Trophoblast cell (in vitro differentiated cells and primary cell): ENCODE results near the gene RBM4.

Source experiments
- DNase-seq, 2 donors: peaks; one replicate each; pipeline ENCODE4 v3.0.0-alpha.2; 2016
- H2AFZ ChIP-seq: 2 replicates; pipeline ENCODE4 v1.6.1; 2013; ENCODE audit warnings: low read length, moderate library complexity, mild to moderate bottlenecking; ENCODE audit not compliant: insufficient read depth, poor library complexity
- H2AK5ac ChIP-seq: 2 replicates; pipeline ENCODE4 v1.6.1; 2013; ENCODE audit warnings: mild to moderate bottlenecking, low read length
- H2BK120ac ChIP-seq: 2 replicates; pipeline ENCODE4 v1.6.1; 2013; ENCODE audit warnings: low read length, mild to moderate bottlenecking, moderate library complexity; ENCODE audit not compliant: insufficient read depth, poor library complexity
- H2BK12ac ChIP-seq: 2 replicates; pipeline ENCODE4 v1.6.1; 2013; ENCODE audit warnings: mild to moderate bottlenecking, low read length, moderate library complexity
- H2BK5ac ChIP-seq: 2 replicates; pipeline ENCODE4 v1.6.1; 2013; ENCODE audit warnings: low read length, low read depth, moderate library complexity, mild to moderate bottlenecking; ENCODE audit not compliant: poor library complexity
- H3K14ac ChIP-seq: 2 replicates; pipeline ENCODE4 v1.6.1; 2013; ENCODE audit warnings: mild to moderate bottlenecking, low read length
- H3K18ac ChIP-seq: 2 replicates; pipeline ENCODE4 v1.6.1; 2013; ENCODE audit warnings: mild to moderate bottlenecking, low read length
- H3K23ac ChIP-seq: 2 replicates; pipeline ENCODE4 v1.6.1; 2013; ENCODE audit warnings: low read length
- H3K27ac ChIP-seq: 2 replicates; pipeline ENCODE4 v1.5.1; 2013; ENCODE audit warnings: low read depth, mild to moderate bottlenecking, inconsistent platforms, low read length, moderate library complexity
- H3K27me3 ChIP-seq: 2 replicates; pipeline ENCODE4 v1.6.1; 2013; ENCODE audit warnings: inconsistent platforms, mild to moderate bottlenecking, low read length, moderate library complexity; ENCODE audit not compliant: insufficient read depth
- H3K36me3 ChIP-seq, 2 experiments: 1 replicate in 1 of 2; 2 replicates in 1 of 2; pipeline ENCODE4 v1.6.1; 2013; ENCODE audit warnings: low read length in 2 of 2, mild to moderate bottlenecking in 2 of 2, moderate library complexity in 1 of 2; ENCODE audit not compliant: insufficient read depth in 2 of 2, control insufficient read depth in 1 of 2
- H3K4ac ChIP-seq: 2 replicates; pipeline ENCODE4 v1.6.1; 2013; ENCODE audit warnings: low read depth, mild to moderate bottlenecking, low read length, moderate library complexity
- H3K4me1 ChIP-seq, 2 experiments: 1 replicate in 1 of 2; 2 replicates in 1 of 2; pipeline ENCODE4 v1.6.1; 2013; ENCODE audit warnings: low read length in 2 of 2, mild to moderate bottlenecking in 2 of 2, moderate library complexity in 1 of 2; ENCODE audit not compliant: insufficient read depth in 2 of 2, control insufficient read depth in 1 of 2
- H3K4me2 ChIP-seq: 2 replicates; pipeline ENCODE4 v1.6.1; 2013; ENCODE audit warnings: inconsistent platforms, mild to moderate bottlenecking, low read length, moderate library complexity
- H3K4me3 ChIP-seq: 2 replicates; pipeline ENCODE4 v1.5.1; 2013; ENCODE audit warnings: mild to moderate bottlenecking, low read depth, low read length, inconsistent platforms
- H3K79me1 ChIP-seq: one replicate; pipeline ENCODE4 v1.6.1; 2013; ENCODE audit warnings: low read length
- H3K79me2 ChIP-seq: 2 replicates; pipeline ENCODE4 v1.6.1; 2013; ENCODE audit warnings: low read length, mild to moderate bottlenecking; ENCODE audit not compliant: control insufficient read depth, insufficient read depth, poor library complexity
- H3K9ac ChIP-seq: 2 replicates; pipeline ENCODE4 v1.6.1; 2013; ENCODE audit warnings: mild to moderate bottlenecking, low read length
- H3K9me3 ChIP-seq: 2 replicates; pipeline ENCODE4 v1.6.1; 2013; ENCODE audit warnings: low read depth, mild to moderate bottlenecking, control low read depth, inconsistent platforms, low read length; ENCODE audit not compliant: insufficient read depth
- H4K12ac ChIP-seq: 2 replicates; pipeline ENCODE4 v1.6.1; 2013; ENCODE audit warnings: low read depth, mild to moderate bottlenecking, low read length, moderate library complexity
- H4K8ac ChIP-seq: 2 replicates; pipeline ENCODE4 v1.6.1; 2013; ENCODE audit warnings: low read depth, mild to moderate bottlenecking, low read length, moderate library complexity
- H4K91ac ChIP-seq: one replicate; pipeline ENCODE4 v1.6.1; 2013; ENCODE audit warnings: low read depth, mild to moderate bottlenecking, low read length, moderate library complexity
- WGBS: extraction: QIAGEN DNeasy Blood & Tissue Kit; methylation state at CpG from one replicate; pipeline ENCODE4 v1.1.7; 2013; ENCODE audit warnings: missing lambda C conversion rate; ENCODE audit not compliant: insufficient read length, insufficient coverage; ENCODE audit errors: extremely low coverage; 5-methylcytosine and 5-hydroxymethylcytosine counted together

RBM4 gene

DNA sequence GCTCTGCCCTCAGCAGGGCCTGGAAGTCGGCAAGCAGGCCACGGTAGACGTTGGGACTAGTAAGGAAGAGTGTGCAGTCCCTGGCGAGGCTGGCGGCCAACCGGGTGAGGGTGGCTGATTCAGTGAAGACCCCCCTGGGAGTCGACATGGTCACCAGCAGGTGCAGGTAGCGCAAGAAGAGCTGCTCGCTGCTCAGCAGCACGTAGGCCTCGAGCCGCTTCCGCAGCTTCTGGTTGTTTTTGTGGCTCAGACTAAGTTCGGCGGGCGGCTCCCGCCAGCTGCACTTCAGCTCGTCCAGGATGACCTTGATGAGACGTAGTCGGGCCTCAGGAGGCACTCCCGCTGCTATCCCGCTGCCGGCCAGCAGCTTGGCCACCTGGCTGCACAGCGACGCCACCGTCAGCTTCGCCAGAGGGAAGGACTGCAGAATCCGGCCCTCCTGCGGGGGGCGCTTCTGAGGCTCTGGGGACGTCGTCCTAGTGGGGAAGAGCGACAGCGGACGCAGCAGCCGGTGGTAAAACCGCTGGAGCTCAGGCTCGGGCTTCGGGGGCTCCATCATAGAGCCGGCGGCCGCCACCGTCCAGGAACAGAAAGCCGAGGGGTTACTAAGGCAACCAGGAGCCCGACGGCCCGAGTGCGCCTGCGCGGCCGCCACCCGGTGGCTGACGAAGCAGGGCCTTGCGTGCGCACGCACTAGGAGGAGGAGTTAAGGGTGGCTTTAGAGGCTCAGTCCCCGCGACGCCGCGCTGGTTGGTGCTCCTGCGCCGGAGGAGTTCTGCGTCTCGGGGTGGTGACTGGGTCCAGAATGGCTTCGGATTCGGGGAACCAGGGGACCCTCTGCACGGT is 45.8 kb upstream of the RBM4 start, which contains the start of the genes CCDC87 and CCS:
CCDC87 (minus strand) TSS at position 607 of the 846 bp plus-strand sequence; CDS start at position 559, 48 bp downstream.
CCS (plus strand) TSS at position 729 of the 846 bp plus-strand sequence; CDS start at position 806, 77 bp downstream.
- peak within 1 kb of the TSS; percentile 83 for H3K4me3 ChIP-seq
- H4K8ac ChIP-seq: peak within 1 kb of the TSS; percentile 96
- no peak within 1 kb of the TSS for H2BK12ac ChIP-seq
- peak within 1 kb of the TSS; percentile 67 for H3K4ac ChIP-seq
- peak within 1 kb of the TSS; percentile 33 for H2BK120ac ChIP-seq
- peaks cover 10 to 12% of the 10 kb centered on the region in 2 experiments for H3K4me1 ChIP-seq
- H3K23ac ChIP-seq: no peak within 1 kb of the TSS
- peak within 1 kb of the TSS; percentile 83 for H4K91ac ChIP-seq
- peaks cover 7% of the 10 kb centered on the region for H3K9me3 ChIP-seq
- no peak within 1 kb of the TSS for H3K27ac ChIP-seq
- peak within 1 kb of the TSS; percentile 1 for H2AK5ac ChIP-seq
- peak within 1 kb of the TSS; percentile 58 for H3K18ac ChIP-seq
- H4K12ac ChIP-seq: peak within 1 kb of the TSS; percentile 37
- H3K79me1 ChIP-seq: peaks cover 5% of the 10 kb centered on the region
- peak within 1 kb of the TSS; percentile 90 for H3K4me2 ChIP-seq
- H3K36me3 ChIP-seq: peaks cover 0 to 2% of the 10 kb centered on the region in 2 experiments
- H2AFZ ChIP-seq: peak within 1 kb of the TSS; percentile 86
- peak within 1 kb of the TSS; percentile 54 for H2BK5ac ChIP-seq
- no peaks in the 10 kb centered on the region for H3K27me3 ChIP-seq
- peaks cover 5% of the 10 kb centered on the region for H3K79me2 ChIP-seq
- no CpG with 5 or more reads among the region's 68 CpGs for whole genome bisulfite sequencing
- peak within 1 kb of the TSS; percentile 95 for H3K9ac ChIP-seq
- peak; percentile 95 to 99 for DNase-seq
- peak within 1 kb of the TSS; percentile 87 for H3K14ac ChIP-seq

GRCh38 chr11:66593303-66593635 is 45.2 kb upstream of the RBM4 start:
- Histone ChIP-seq H3K9ac (peak overlapping the region; percentile 95), H3K4me3 (peak overlapping the region; percentile 83), H4K91ac (peak overlapping the region; percentile 83), H2AK5ac (peak overlapping the region; percentile 1), H3K18ac (peak overlapping the region; percentile 58), H2BK5ac (peak overlapping the region; percentile 54), H3K79me1 (peaks cover 5% of the 10 kb centered on the region), H3K23ac (no peak overlapping the region), H3K79me2 (peaks cover 5% of the 10 kb centered on the region), H2AFZ (peak overlapping the region; percentile 86), H3K4me1 (peaks cover 10 to 12% of the 10 kb centered on the region in 2 experiments), H3K9me3 (peaks cover 7% of the 10 kb centered on the region), H4K8ac (peak overlapping the region; percentile 96), H3K27ac (no peak overlapping the region), H3K4ac (peak overlapping the region; percentile 67), H3K36me3 (peaks cover 0 to 2% of the 10 kb centered on the region in 2 experiments), H3K27me3 (no peaks in the 10 kb centered on the region), H3K14ac (peak overlapping the region; percentile 87), H2BK12ac (no peak overlapping the region), H3K4me2 (peak overlapping the region; percentile 90), H2BK120ac (peak overlapping the region; percentile 33), H4K12ac (peak overlapping the region; percentile 2)
- DNase-seq: no peak
- WGBS: no CpG with 5 or more reads among the region's 12 CpGs

DNA sequence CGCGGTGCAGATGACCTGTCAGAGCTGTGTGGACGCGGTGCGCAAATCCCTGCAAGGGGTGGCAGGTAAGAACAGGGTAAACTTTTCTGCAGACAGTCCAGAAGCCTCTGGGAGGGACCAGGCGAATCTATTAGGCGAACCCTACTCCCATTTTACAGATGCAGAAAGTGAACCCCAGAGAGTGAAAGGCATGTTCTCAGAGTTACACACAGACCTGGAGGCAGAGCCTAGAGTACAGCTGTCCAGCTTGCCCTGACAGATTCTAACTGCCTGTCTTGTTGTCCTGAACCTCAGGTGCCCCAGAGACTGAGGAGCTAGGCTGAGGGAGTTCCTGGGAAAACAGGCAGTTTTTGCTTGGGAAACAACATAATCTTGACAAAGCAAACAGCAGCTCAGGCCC is 44.9 kb upstream of the RBM4 start:
- Histone ChIP-seq H3K23ac (no peak overlapping the region), H3K36me3 (peaks cover 0 to 2% of the 10 kb centered on the region in 2 experiments), H3K18ac (peak overlapping the region; percentile 58), H3K4ac (peak overlapping the region; percentile 67), H4K12ac (peak overlapping the region; percentile 7), H3K79me1 (peaks cover 5% of the 10 kb centered on the region), H2BK12ac (no peak overlapping the region), H3K9ac (peak overlapping the region; percentile 38), H4K8ac (peak overlapping the region; percentile 96), H3K4me2 (peak overlapping the region; percentile 90), H3K9me3 (peaks cover 7% of the 10 kb centered on the region), H2AFZ (no peak overlapping the region), H3K79me2 (peaks cover 5% of the 10 kb centered on the region), H3K4me3 (peak overlapping the region; percentile 83), H2BK120ac (no peak overlapping the region), H3K14ac (peak overlapping the region; percentile 87), H4K91ac (peak overlapping the region; percentile 83), H3K27ac (no peak overlapping the region), H2AK5ac (peak overlapping the region; percentile 1), H3K27me3 (no peaks in the 10 kb centered on the region), H3K4me1 (peaks cover 10 to 12% of the 10 kb centered on the region in 2 experiments), H2BK5ac (no peak overlapping the region)
- no peak for DNase-seq
- WGBS: no CpG with 5 or more reads among the region's 7 CpGs

- peaks cover 10 to 12% of the 10 kb centered on the region in 2 experiments for H3K4me1 ChIP-seq
- no peak overlapping the region for H3K23ac ChIP-seq
- H3K14ac ChIP-seq: no peak overlapping the region
- H3K36me3 ChIP-seq: peaks cover 10 to 14% of the 10 kb centered on the region in 2 experiments
- no peak overlapping the region for H2BK120ac ChIP-seq
- H3K9ac ChIP-seq: no peak overlapping the region
- no peak overlapping the region for H3K4me2 ChIP-seq
- no peak overlapping the region for H2AK5ac ChIP-seq
- peaks cover 5% of the 10 kb centered on the region for H3K79me2 ChIP-seq
- H3K27ac ChIP-seq: no peak overlapping the region
- H3K9me3 ChIP-seq: peaks cover 7% of the 10 kb centered on the region
- DNase-seq: no peak
- no peak overlapping the region for H2BK5ac ChIP-seq
- H3K18ac ChIP-seq: no peak overlapping the region
- no peak overlapping the region for H3K4me3 ChIP-seq
- no peak overlapping the region for H3K4ac ChIP-seq
- no peak overlapping the region for H4K12ac ChIP-seq
- WGBS: no CpG with 5 or more reads among the region's 5 CpGs
- H2BK12ac ChIP-seq: no peak overlapping the region
- no peak overlapping the region for H2AFZ ChIP-seq
- H3K27me3 ChIP-seq: no peaks in the 10 kb centered on the region
- H4K8ac ChIP-seq: no peak overlapping the region
- H3K79me1 ChIP-seq: peaks cover 5% of the 10 kb centered on the region
- H4K91ac ChIP-seq: no peak overlapping the region
These were observed 43.1 kb upstream of the RBM4 start for GRCh38 chr11:66595245-66595904.
